ENCODE data around the gene FMNL2. TPM values are rescaled to one million over a fixed set of nuclear protein-coding genes. Genes with fewer than 3 reads are reported as not detected.

FMNL2 gene
- total RNA-seq, 1 experiment from 2014 or later = 28.1 TPM

GRCh38 chr2:152385650-152386049, 50.7 kb downstream of the FMNL2 start:
- no peak overlapping the region for H3K4me3 ChIP-seq (replicated peaks in 1 of 2; ENCODE audit: low read depth in 1 of 2, low read length in 2 of 2)
- H2AFZ ChIP-seq (ENCODE audit: low read depth, low read length, poor library complexity, severe bottlenecking) = no peak overlapping the region
- no peaks in the 10 kb centered on the region for H3K27me3 ChIP-seq (ENCODE audit: insufficient read depth, low read length)
- CTCF ChIA-PET = no interaction called here
- intact Hi-C loops (cut with micrococcal nuclease) = no loop called here
- H3K9me2 ChIP-seq (ENCODE audit: insufficient read depth) = no peaks in the 10 kb centered on the region; the same call in 1 of the 2 replicates
- POLR2A ChIA-PET = no interaction called here
- RAD21 ChIA-PET (ENCODE audit: low non-redundant PET in 1 of 2, low total read pairs in 2 of 2, uncharacterized antibody in 2 of 2, unreplicated experiment in 2 of 2) = no interaction called here
- ATAC-seq (no peak), DNase-seq (ENCODE audit: low read depth, low spot score) (no peak)
- H3K9ac ChIP-seq (ENCODE audit: low read length) = no peak overlapping the region
- BruUV-seq (replicated peaks) = no TSS peak
- H3K4me2 ChIP-seq (ENCODE audit: low read length) = no peak overlapping the region
- no peaks in the 10 kb centered on the region for H3K36me3 ChIP-seq (ENCODE audit: control insufficient read depth in 1 of 2, insufficient read depth in 2 of 2, low read length in 2 of 2)
- H4K20me1 ChIP-seq (ENCODE audit: insufficient read depth) = no peaks in the 10 kb centered on the region
- TF ChIP-seq YY1 (IDR thresholded peaks at IDR 0.05; ENCODE audit: extremely low read depth, insufficient replicate concordance, low read depth, low read length) = no peak
- TF ChIP-seq ZFX (IDR thresholded peaks at IDR 0.05) = no peak
- no peak for TF ChIP-seq RAD21 (IDR thresholded peaks at IDR 0.05; ENCODE audit: low read depth)
- no peak for TF ChIP-seq CBX3 (IDR thresholded peaks at IDR 0.05; ENCODE audit: low read depth)
- TF ChIP-seq SIN3A (IDR thresholded peaks at IDR 0.05; ENCODE audit: low read depth) = no peak
- no peak for TF ChIP-seq POLR2A (IDR thresholded peaks at IDR 0.05; ENCODE audit: borderline replicate concordance, extremely low read depth, insufficient read depth, insufficient read length)
- TF ChIP-seq ELF1 (IDR thresholded peaks at IDR 0.05; ENCODE audit: borderline replicate concordance, low read depth) = no peak
- no peak for TF ChIP-seq ZNF274 (IDR thresholded peaks at IDR 0.05; ENCODE audit: low read depth, low read length)
- TF ChIP-seq SRF (IDR thresholded peaks at IDR 0.05; ENCODE audit: low read depth) = no peak
- TF ChIP-seq, protein P1, sequence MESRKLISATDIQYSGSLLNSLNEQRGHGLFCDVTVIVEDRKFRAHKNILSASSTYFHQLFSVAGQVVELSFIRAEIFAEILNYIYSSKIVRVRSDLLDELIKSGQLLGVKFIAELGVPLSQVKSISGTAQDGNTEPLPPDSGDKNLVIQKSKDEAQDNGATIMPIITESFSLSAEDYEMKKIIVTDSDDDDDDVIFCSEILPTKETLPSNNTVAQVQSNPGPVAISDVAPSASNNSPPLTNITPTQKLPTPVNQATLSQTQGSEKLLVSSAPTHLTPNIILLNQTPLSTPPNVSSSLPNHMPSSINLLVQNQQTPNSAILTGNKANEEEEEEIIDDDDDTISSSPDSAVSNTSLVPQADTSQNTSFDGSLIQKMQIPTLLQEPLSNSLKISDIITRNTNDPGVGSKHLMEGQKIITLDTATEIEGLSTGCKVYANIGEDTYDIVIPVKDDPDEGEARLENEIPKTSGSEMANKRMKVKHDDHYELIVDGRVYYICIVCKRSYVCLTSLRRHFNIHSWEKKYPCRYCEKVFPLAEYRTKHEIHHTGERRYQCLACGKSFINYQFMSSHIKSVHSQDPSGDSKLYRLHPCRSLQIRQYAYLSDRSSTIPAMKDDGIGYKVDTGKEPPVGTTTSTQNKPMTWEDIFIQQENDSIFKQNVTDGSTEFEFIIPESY (IDR thresholded peaks at IDR 0.05; ENCODE audit: extremely low read depth, insufficient replicate concordance, low read length) = no peak
- TF ChIP-seq EGR1 (IDR thresholded peaks at IDR 0.05; ENCODE audit: low read depth) = no peak
- TF ChIP-seq, protein P2, sequence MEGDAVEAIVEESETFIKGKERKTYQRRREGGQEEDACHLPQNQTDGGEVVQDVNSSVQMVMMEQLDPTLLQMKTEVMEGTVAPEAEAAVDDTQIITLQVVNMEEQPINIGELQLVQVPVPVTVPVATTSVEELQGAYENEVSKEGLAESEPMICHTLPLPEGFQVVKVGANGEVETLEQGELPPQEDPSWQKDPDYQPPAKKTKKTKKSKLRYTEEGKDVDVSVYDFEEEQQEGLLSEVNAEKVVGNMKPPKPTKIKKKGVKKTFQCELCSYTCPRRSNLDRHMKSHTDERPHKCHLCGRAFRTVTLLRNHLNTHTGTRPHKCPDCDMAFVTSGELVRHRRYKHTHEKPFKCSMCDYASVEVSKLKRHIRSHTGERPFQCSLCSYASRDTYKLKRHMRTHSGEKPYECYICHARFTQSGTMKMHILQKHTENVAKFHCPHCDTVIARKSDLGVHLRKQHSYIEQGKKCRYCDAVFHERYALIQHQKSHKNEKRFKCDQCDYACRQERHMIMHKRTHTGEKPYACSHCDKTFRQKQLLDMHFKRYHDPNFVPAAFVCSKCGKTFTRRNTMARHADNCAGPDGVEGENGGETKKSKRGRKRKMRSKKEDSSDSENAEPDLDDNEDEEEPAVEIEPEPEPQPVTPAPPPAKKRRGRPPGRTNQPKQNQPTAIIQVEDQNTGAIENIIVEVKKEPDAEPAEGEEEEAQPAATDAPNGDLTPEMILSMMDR (IDR thresholded peaks at IDR 0.05 in 2 of 3, conservative IDR thresholded peaks at IDR 0.05 in 1 of 3; ENCODE audit: borderline replicate concordance in 1 of 3, insufficient read depth in 1 of 3, low read depth in 2 of 3, low read length in 2 of 3) = no peak
- H3K9me3 ChIP-seq (ENCODE audit: control insufficient read depth in 1 of 2, insufficient read depth in 1 of 2, low read depth in 1 of 2, low read length in 2 of 2) = no peaks in the 10 kb centered on the region
- peaks cover 54% of the 10 kb centered on the region for H3K79me2 ChIP-seq (ENCODE audit: insufficient read depth, low read length)
- H3K4me1 ChIP-seq (ENCODE audit: control insufficient read depth in 1 of 2, insufficient read depth in 2 of 2, low read length in 2 of 2) = no peaks in the 10 kb centered on the region
- H3K27ac ChIP-seq (ENCODE audit: low read depth, low read length) = no peak overlapping the region

Data from HCT116 (cell line).